Endothelial cell of umbilical vein (primary cell): ENCODE results near the gene ALDH6A1. TPM values are rescaled to one million over a fixed set of nuclear protein-coding genes. Genes with fewer than 3 reads are reported as not detected.

Experiments
- BruUV-seq: library from RNA; stranded (reverse); fragments of 400-500 nt; replicated peaks from 2 replicates; lab custom pipeline; 2021; lab: Mats Ljungman, UMichigan
- CTCF ChIA-PET: fragments of 300-600, 350-600 bp; sonication (Branson Sonifier 250); formaldehyde crosslinking; loops from one replicate; lab custom pipeline; 2021; ENCODE audit warnings: antibody characterized with exemption, inconsistent platforms; lab: Charles Lee
- POLR2A ChIA-PET: fragments of 300-600, 350-600 bp; sonication (Branson Sonifier 250); formaldehyde crosslinking; loops from one replicate; lab custom pipeline; 2021; ENCODE audit warnings: antibody characterized with exemption, inconsistent platforms; lab: Charles Lee
- DNase-seq: peaks from one replicate; pipeline ENCODE4 v3.0.0-alpha.2; 2011; ENCODE audit warnings: low read depth, low spot score
- FAIRE-seq: peaks from 2 replicates; lab custom pipeline; 2011; peaks lifted over from hg19 to GRCh38; lab: Jason Lieb, UNC
- H2AFZ ChIP-seq: 2 replicates; pipeline ENCODE4 v1.6.0; 2012; ENCODE audit warnings: low read depth, low read length, control low read depth, inconsistent platforms
- H3K27ac ChIP-seq: 2 replicates; pipeline ENCODE4 v1.5.1; 2011; ENCODE audit warnings: low read depth, mild to moderate bottlenecking, control low read depth, low read length, moderate library complexity; ENCODE audit not compliant: insufficient read depth
- H3K27me3 ChIP-seq, 2 experiments: 2 replicates each; pipeline versions ENCODE4 v1.6.0 to v1.6.1; 2011; ENCODE audit warnings: low read length in 2 of 2, mixed read lengths in 1 of 2; ENCODE audit not compliant: control insufficient read depth in 2 of 2, insufficient read depth in 2 of 2
- H3K36me3 ChIP-seq, 2 experiments: 2 replicates in 1 of 2; 3 replicates in 1 of 2; pipeline ENCODE4 v1.5.1; 2011; ENCODE audit warnings: low read length in 2 of 2, mild to moderate bottlenecking in 1 of 2, moderate library complexity in 1 of 2; ENCODE audit not compliant: control insufficient read depth in 2 of 2, insufficient read depth in 2 of 2; ENCODE audit errors: extremely low read depth in 1 of 2
- H3K4me1 ChIP-seq: 3 replicates; pipeline ENCODE4 v1.5.1; 2011; ENCODE audit warnings: mild to moderate bottlenecking, low read length; ENCODE audit not compliant: control insufficient read depth, insufficient read depth; ENCODE audit errors: extremely low read depth
- H3K4me2 ChIP-seq: 2 replicates; pipeline ENCODE4 v1.6.1; 2011; ENCODE audit warnings: low read length, control low read depth, mixed read lengths; ENCODE audit not compliant: insufficient read depth
- H3K4me3 ChIP-seq, 3 experiments: fragments of 200-600 bp in 1 of 3; sonication (generic), shearing (Covaris generic) in 1 of 3; replicated peaks in 1 of 3; 2 replicates each; pipeline ENCODE4 v1.5.1; 2011 to 2016; ENCODE audit warnings: control low read depth in 3 of 3, low read length in 3 of 3, mild to moderate bottlenecking in 2 of 3, inconsistent platforms in 1 of 3, low read depth in 1 of 3, moderate library complexity in 1 of 3; ENCODE audit not compliant: insufficient read depth in 1 of 3
- H3K79me2 ChIP-seq: 2 replicates; pipeline ENCODE4 v1.6.0; 2012; ENCODE audit warnings: low read length, inconsistent platforms; ENCODE audit not compliant: control insufficient read depth, insufficient read depth
- H3K9ac ChIP-seq: replicated peaks from 2 replicates; pipeline ENCODE3; 2011; ENCODE audit warnings: low read length, control low read depth; ENCODE audit not compliant: insufficient read depth; ENCODE audit errors: extremely low read depth
- H3K9me1 ChIP-seq: replicated peaks from 3 replicates; pipeline ENCODE4 v1.6.0; 2011; ENCODE audit warnings: mild to moderate bottlenecking, low read length; ENCODE audit not compliant: control insufficient read depth, insufficient read depth; ENCODE audit errors: extremely low read depth
- H3K9me3 ChIP-seq: replicated peaks from 2 replicates; pipeline ENCODE4 v1.5.1; 2012; ENCODE audit warnings: low read length, inconsistent platforms; ENCODE audit not compliant: control insufficient read depth, insufficient read depth
- H4K20me1 ChIP-seq: replicated peaks from 2 replicates; pipeline ENCODE3; 2011; ENCODE audit warnings: mild to moderate bottlenecking, low read length; ENCODE audit not compliant: control insufficient read depth, insufficient read depth; ENCODE audit errors: extremely low read depth
- CTCF ChIP-seq, 2 donors: IDR thresholded peaks; 1 replicate in 1 of 2; 2 replicates in 1 of 2; pipeline ENCODE4 v1.5.1; 2011; ENCODE audit warnings: low read length in 2 of 2, mild to moderate bottlenecking in 2 of 2, moderate library complexity in 2 of 2, control low read depth in 1 of 2, inconsistent platforms in 1 of 2, low read depth in 1 of 2; ENCODE audit not compliant: insufficient read depth in 1 of 2; ENCODE audit errors: extremely low read depth in 1 of 2
- EZH2 ChIP-seq: IDR thresholded peaks from 2 replicates; pipeline ENCODE4 v1.6.1; 2012; ENCODE audit warnings: borderline replicate concordance, low read depth, mild to moderate bottlenecking, moderate library complexity, low read length, inconsistent platforms; ENCODE audit not compliant: severe bottlenecking
- FOS ChIP-seq: IDR thresholded peaks from 2 replicates; pipeline ENCODE4 v1.6.1; 2011; ENCODE audit warnings: mild to moderate bottlenecking, low read length, moderate library complexity, borderline replicate concordance; ENCODE audit not compliant: insufficient read depth
- GATA2 ChIP-seq: IDR thresholded peaks from 2 replicates; pipeline ENCODE4 v1.7.0; 2011; ENCODE audit warnings: low read depth, mild to moderate bottlenecking, moderate library complexity, mixed read lengths, low read length; ENCODE audit not compliant: insufficient read length, insufficient read depth
- JUN ChIP-seq: IDR thresholded peaks from 2 replicates; pipeline ENCODE4 v1.6.1; 2011; ENCODE audit warnings: borderline replicate concordance, low read depth; ENCODE audit not compliant: insufficient read length, insufficient read depth
- MAX ChIP-seq: IDR thresholded peaks from 2 replicates; pipeline ENCODE4 v1.6.1; 2011; ENCODE audit not compliant: insufficient read depth, insufficient read length
- MYC ChIP-seq: IDR thresholded peaks from one replicate; pipeline ENCODE4 v1.6.1; 2011; ENCODE audit warnings: mild to moderate bottlenecking, low read depth, low read length
- POLR2A ChIP-seq: IDR thresholded peaks from 2 replicates; pipeline ENCODE4 v1.6.1; 2012; ENCODE audit warnings: low read depth, mild to moderate bottlenecking, control low read depth, low read length
- POLR2AphosphoS5 ChIP-seq: IDR thresholded peaks from 2 replicates; pipeline ENCODE4 v1.6.1; 2012; ENCODE audit warnings: low read depth, mild to moderate bottlenecking, control low read depth, low read length, moderate library complexity; ENCODE audit not compliant: insufficient read depth
- dilution Hi-C: fragments of 300-500 bp; cut with MboI; formaldehyde crosslinking; loops from one replicate; pipeline ENCODE4 v1.15.0; 2019; ENCODE audit warnings: low sequenced_read_pairs; ENCODE audit not compliant: extremely low pct_ligation_motif_present
- intact Hi-C: fragments of 100-400 bp; cut with micrococcal nuclease; formaldehyde crosslinking; loops from one replicate; pipeline ENCODE4 v1.10.0; 2022
- polyA plus RNA-seq, 4 experiments: library from polyadenylated mRNA; depleted of rRNA in 3 of 4; stranded (reverse) in 3 of 4; unstranded in 1 of 4; fragments of >200 nt; gene quantifications; 2 replicates each; pipeline versions ENCODE4 v1.2.1 to v1.2.3, GENCODE V29; 2011 to 2012; ENCODE audit warnings: missing spikeins in 1 of 4
- total RNA-seq: library from RNA; stranded (reverse); gene quantifications from 2 replicates; pipeline ENCODE4 v1.2.3, GENCODE V29; 2021

ALDH6A1 gene
- total and polyA plus RNA-seq, 2 donors (not counting 3 experiments of a cell fraction or from before 2014, with no cell fraction given): 5.2 to 10.2 TPM

GRCh38 chr14:74015176-74015575 is 69.1 kb downstream of the ALDH6A1 start:
- Histone ChIP-seq H4K20me1 (no peaks in the 10 kb centered on the region), H3K4me3 (no peak overlapping the region), H3K4me1 (peaks cover 13% of the 10 kb centered on the region), H3K27me3 (no peaks in the 10 kb centered on the region), H3K36me3 (peaks cover 0 to 2% of the 10 kb centered on the region in 2 experiments), H2AFZ (no peak overlapping the region), H3K79me2 (no peaks in the 10 kb centered on the region), H3K9me3 (no peaks in the 10 kb centered on the region), H3K4me2 (no peak overlapping the region), H3K9me1 (no peaks in the 10 kb centered on the region), H3K27ac (no peak overlapping the region), H3K9ac (no peak overlapping the region)
- dilution Hi-C loops: no loop called here
- ChIA-PET CTCF (no interaction called here), POLR2A (no interaction called here)
- DNase-seq: no peak
- TF ChIP-seq MAX: no peak
- TF ChIP-seq GATA2: no peak
- no peak for TF ChIP-seq MYC
- TF ChIP-seq EZH2: no peak
- TF ChIP-seq POLR2AphosphoS5: no peak
- TF ChIP-seq CTCF (IDR thresholded peaks at IDR 0.05; ENCODE audit: extremely low read depth in 1 of 2, insufficient read depth in 1 of 2, low read depth in 1 of 2, low read length in 2 of 2): no peak
- no peak for TF ChIP-seq POLR2A
- no peak for TF ChIP-seq JUN
- no peak for TF ChIP-seq FOS
- BruUV-seq: no TSS peak
- FAIRE-seq: no peak
- intact Hi-C loops: no loop called here
